Measurements from ENCODE around the gene TEAD1. TPM values are rescaled to one million over a fixed set of nuclear protein-coding genes. Genes with fewer than 3 reads are reported as not detected.

TEAD1 gene
- total and polyA plus RNA-seq, 9 of the 15 experiments (the other 6 are each of a cell fraction or from before 2014, with no cell fraction given) = 1.7 to 17.7 (median 10.8) TPM

GRCh38 chr11:12917822-12918221 is 243.6 kb downstream of the TEAD1 start (continued):
- TF ChIP-seq THAP12 (CRISPR knock-in tag; IDR thresholded peaks at IDR 0.05) (no peak), C11orf30 (IDR thresholded peaks at IDR 0.05; ENCODE audit: low read depth) (peak; percentile 58), MXI1 (IDR thresholded peaks at IDR 0.05; ENCODE audit: low read depth, low read length) (no peak), ZNF444 (CRISPR knock-in tag; IDR thresholded peaks at IDR 0.05) (no peak), POLR3A (IDR thresholded peaks at IDR 0.05; ENCODE audit: borderline replicate concordance, extremely low read depth, insufficient read depth, insufficient read length) (no peak), FOSL1 (tag; conservative IDR thresholded peaks at IDR 0.05) (no peak), HMG20A (CRISPR knock-in tag; conservative IDR thresholded peaks at IDR 0.05) (no peak), ZNF707 (CRISPR knock-in tag; conservative IDR thresholded peaks at IDR 0.05) (no peak), KAT7 (CRISPR knock-in tag; IDR thresholded peaks at IDR 0.05; ENCODE audit: borderline replicate concordance) (no peak), CHD4 (IDR thresholded peaks at IDR 0.05; ENCODE audit: insufficient read depth, insufficient replicate concordance, low read depth, low read length, poor library complexity, severe bottlenecking) (no peak), MAFG (tag; conservative IDR thresholded peaks at IDR 0.05) (0 out of 2 replicates have a peak, but pooled peaks have one; percentile 13), MYBL2 (IDR thresholded peaks at IDR 0.05; ENCODE audit: low read depth) (no peak), MYBL2 (CRISPR knock-in tag; IDR thresholded peaks at IDR 0.05; ENCODE audit: borderline replicate concordance) (no peak)
